ENCODE measurements around the gene CNNM1. TPM values are rescaled to one million over a fixed set of nuclear protein-coding genes. Genes with fewer than 3 reads are reported as not detected.

Gene CNNM1
- total RNA-seq, 2 donors from 2014 or later: 0.61 to 1.0 TPM

GRCh38 chr10:99344715-99345114 is 15.6 kb downstream of the CNNM1 start:
- Mint-ChIP-seq H3K4me1 (no peaks in the 10 kb centered on the region), H3K9me3 (no peaks in the 10 kb centered on the region), H3K27ac (no peak overlapping the region), H3K4me3 (no peak overlapping the region), H3K36me3 (ENCODE audit: low read depth) (no peaks in the 10 kb centered on the region), H3K27me3 (peaks cover 19% of the 10 kb centered on the region)
- no peak for ATAC-seq (replicated peaks)

- Mint-ChIP-seq H3K36me3 (ENCODE audit: low read depth) (no peaks in the 10 kb centered on the region), H3K27me3 (peaks cover 19% of the 10 kb centered on the region), H3K4me3 (no peak overlapping the region), H3K4me1 (no peaks in the 10 kb centered on the region), H3K27ac (no peak overlapping the region), H3K9me3 (no peaks in the 10 kb centered on the region)
- no peak for ATAC-seq (replicated peaks)
Observed at GRCh38 chr10:99345350-99345749, 16.2 kb downstream of the CNNM1 start.

GRCh38 chr10:99346247-99346646 is 17.1 kb downstream of the CNNM1 start:
- Mint-ChIP-seq H3K36me3 (ENCODE audit: low read depth) (no peaks in the 10 kb centered on the region), H3K4me1 (no peaks in the 10 kb centered on the region), H3K27ac (no peak overlapping the region), H3K4me3 (no peak overlapping the region), H3K27me3 (peaks cover 16% of the 10 kb centered on the region), H3K9me3 (no peaks in the 10 kb centered on the region)
- ATAC-seq (replicated peaks): no peak

GRCh38 chr10:99347672-99348071 is 18.5 kb downstream of the CNNM1 start:
- Mint-ChIP-seq H3K9me3 (no peaks in the 10 kb centered on the region), H3K27ac (no peak overlapping the region), H3K27me3 (peaks cover 23% of the 10 kb centered on the region), H3K4me3 (no peak overlapping the region), H3K36me3 (ENCODE audit: low read depth) (no peaks in the 10 kb centered on the region), H3K4me1 (no peaks in the 10 kb centered on the region)
- ATAC-seq (replicated peaks): no peak

- no peak overlapping the region for H3K4me3 Mint-ChIP-seq
- no peak for ATAC-seq (replicated peaks)
- H3K27me3 Mint-ChIP-seq: peaks cover 26% of the 10 kb centered on the region
- H3K27ac Mint-ChIP-seq: no peak overlapping the region
- H3K4me1 Mint-ChIP-seq: no peaks in the 10 kb centered on the region
- H3K36me3 Mint-ChIP-seq (ENCODE audit: low read depth): no peaks in the 10 kb centered on the region
- H3K9me3 Mint-ChIP-seq: no peaks in the 10 kb centered on the region
Observed at GRCh38 chr10:99353182-99353581, 24.0 kb downstream of the CNNM1 start.

- no peak for ATAC-seq (replicated peaks)
- Mint-ChIP-seq H3K9me3 (no peaks in the 10 kb centered on the region), H3K27me3 (peaks cover 20% of the 10 kb centered on the region), H3K27ac (no peak overlapping the region), H3K36me3 (ENCODE audit: low read depth) (no peaks in the 10 kb centered on the region), H3K4me3 (no peak overlapping the region), H3K4me1 (no peaks in the 10 kb centered on the region)
Observed at GRCh38 chr10:99357691-99358090, 28.5 kb downstream of the CNNM1 start.

- no peak overlapping the region for H3K27ac Mint-ChIP-seq
- no peak for ATAC-seq (replicated peaks)
- no peaks in the 10 kb centered on the region for H3K4me1 Mint-ChIP-seq
- no peaks in the 10 kb centered on the region for H3K9me3 Mint-ChIP-seq
- no peaks in the 10 kb centered on the region for H3K36me3 Mint-ChIP-seq (ENCODE audit: low read depth)
- H3K4me3 Mint-ChIP-seq: no peak overlapping the region
- H3K27me3 Mint-ChIP-seq: peaks cover 24% of the 10 kb centered on the region
Observed at GRCh38 chr10:99358101-99358500, 28.9 kb downstream of the CNNM1 start.

GRCh38 chr10:99360934-99361333 is 31.8 kb downstream of the CNNM1 start:
- Mint-ChIP-seq H3K4me1 (no peaks in the 10 kb centered on the region), H3K36me3 (ENCODE audit: low read depth) (no peaks in the 10 kb centered on the region), H3K4me3 (no peak overlapping the region), H3K9me3 (no peaks in the 10 kb centered on the region), H3K27ac (no peak overlapping the region), H3K27me3 (peaks cover 20% of the 10 kb centered on the region)
- no peak for ATAC-seq (replicated peaks)

GRCh38 chr10:99364125-99364524 is 35.0 kb downstream of the CNNM1 start:
- no peaks in the 10 kb centered on the region for H3K4me1 Mint-ChIP-seq
- ATAC-seq (replicated peaks): no peak
- H3K4me3 Mint-ChIP-seq: no peak overlapping the region
- no peaks in the 10 kb centered on the region for H3K36me3 Mint-ChIP-seq (ENCODE audit: low read depth)
- peaks cover 26% of the 10 kb centered on the region for H3K27me3 Mint-ChIP-seq
- no peaks in the 10 kb centered on the region for H3K9me3 Mint-ChIP-seq
- no peak overlapping the region for H3K27ac Mint-ChIP-seq

GRCh38 chr10:99365311-99365710 is 36.2 kb downstream of the CNNM1 start:
- no peak for ATAC-seq (replicated peaks)
- H3K27me3 Mint-ChIP-seq: peaks cover 30% of the 10 kb centered on the region
- H3K9me3 Mint-ChIP-seq: no peaks in the 10 kb centered on the region
- no peak overlapping the region for H3K4me3 Mint-ChIP-seq
- H3K4me1 Mint-ChIP-seq: no peaks in the 10 kb centered on the region
- no peak overlapping the region for H3K27ac Mint-ChIP-seq
- no peaks in the 10 kb centered on the region for H3K36me3 Mint-ChIP-seq (ENCODE audit: low read depth)

- ATAC-seq (replicated peaks): no peak
- no peaks in the 10 kb centered on the region for H3K4me1 Mint-ChIP-seq
- no peaks in the 10 kb centered on the region for H3K9me3 Mint-ChIP-seq
- H3K4me3 Mint-ChIP-seq: no peak overlapping the region
- H3K36me3 Mint-ChIP-seq (ENCODE audit: low read depth): no peaks in the 10 kb centered on the region
- H3K27ac Mint-ChIP-seq: no peak overlapping the region
- peaks cover 32% of the 10 kb centered on the region for H3K27me3 Mint-ChIP-seq
Observed at GRCh38 chr10:99365736-99366135, 36.6 kb downstream of the CNNM1 start.

- Mint-ChIP-seq H3K9me3 (no peaks in the 10 kb centered on the region), H3K4me1 (peaks cover 6% of the 10 kb centered on the region), H3K27me3 (peaks cover 36% of the 10 kb centered on the region), H3K4me3 (no peak overlapping the region), H3K27ac (no peak overlapping the region), H3K36me3 (ENCODE audit: low read depth) (no peaks in the 10 kb centered on the region)
- ATAC-seq (replicated peaks): no peak
Observed at GRCh38 chr10:99366666-99367065, 37.5 kb downstream of the CNNM1 start.

- no peak for ATAC-seq (replicated peaks)
- no peaks in the 10 kb centered on the region for H3K36me3 Mint-ChIP-seq (ENCODE audit: low read depth)
- H3K9me3 Mint-ChIP-seq: no peaks in the 10 kb centered on the region
- no peak overlapping the region for H3K4me3 Mint-ChIP-seq
- peaks cover 6% of the 10 kb centered on the region for H3K4me1 Mint-ChIP-seq
- no peak overlapping the region for H3K27ac Mint-ChIP-seq
- H3K27me3 Mint-ChIP-seq: peaks cover 42% of the 10 kb centered on the region
Observed at GRCh38 chr10:99368646-99369045, 39.5 kb downstream of the CNNM1 start.

- Mint-ChIP-seq H3K4me1 (peaks cover 6% of the 10 kb centered on the region), H3K27ac (no peak overlapping the region), H3K9me3 (no peaks in the 10 kb centered on the region), H3K4me3 (no peak overlapping the region), H3K36me3 (ENCODE audit: low read depth) (no peaks in the 10 kb centered on the region), H3K27me3 (peaks cover 43% of the 10 kb centered on the region)
- no peak for ATAC-seq (replicated peaks)
Observed at GRCh38 chr10:99369126-99369525, 40.0 kb downstream of the CNNM1 start.

- Mint-ChIP-seq H3K4me3 (no peak overlapping the region), H3K27me3 (peaks cover 43% of the 10 kb centered on the region), H3K4me1 (peaks cover 6% of the 10 kb centered on the region), H3K9me3 (no peaks in the 10 kb centered on the region), H3K36me3 (ENCODE audit: low read depth) (no peaks in the 10 kb centered on the region), H3K27ac (no peak overlapping the region)
- no peak for ATAC-seq (replicated peaks)
Observed at GRCh38 chr10:99369551-99369950, 40.4 kb downstream of the CNNM1 start.

- H3K27me3 Mint-ChIP-seq: peaks cover 49% of the 10 kb centered on the region
- no peaks in the 10 kb centered on the region for H3K9me3 Mint-ChIP-seq
- no peak overlapping the region for H3K27ac Mint-ChIP-seq
- no peak overlapping the region for H3K4me3 Mint-ChIP-seq
- H3K4me1 Mint-ChIP-seq: peaks cover 6% of the 10 kb centered on the region
- ATAC-seq (replicated peaks): peak; percentile 45
- H3K36me3 Mint-ChIP-seq (ENCODE audit: low read depth): no peaks in the 10 kb centered on the region
Observed at GRCh38 chr10:99370993-99371392, 41.8 kb downstream of the CNNM1 start.

All from activated T-helper 17 cell treated with anti-CD3 and anti-CD28 coated beads, Interleukin-2, amount 50 U/mL, for 72 hours (primary cell).